Panc1 (cell line): Measurements from ENCODE around the gene HTRA3. TPM values are rescaled to one million over a fixed set of nuclear protein-coding genes. Genes with fewer than 3 reads are reported as not detected.

Experiments
- ATAC-seq: fragments of 200-7000 bp; cut with Tn5 transposase; 2 replicates; pipeline ENCODE4 v1.9.1; 2020; ENCODE audit warnings: mild to moderate bottlenecking, moderate library complexity
- BruUV-seq: library from RNA; stranded (reverse); fragments of 400-500 nt; replicated peaks from 2 replicates; lab custom pipeline; 2021; lab: Mats Ljungman, UMichigan
- CTCF ChIA-PET: fragments of 300-600 bp; sonication (Branson Sonifier 250); formaldehyde crosslinking; loops from one replicate; lab custom pipeline; 2022; ENCODE audit warnings: antibody characterized with exemption; lab: Charles Lee
- POLR2A ChIA-PET: fragments of 300-600 bp; sonication (Branson Sonifier 250); formaldehyde crosslinking; loops from one replicate; lab custom pipeline; 2022; ENCODE audit warnings: antibody characterized with exemption; lab: Charles Lee
- DNase-seq: peaks from one replicate; pipeline ENCODE4 v3.0.0-alpha.2; 2010; ENCODE audit warnings: low read depth, low spot score
- H3K27ac ChIP-seq: 2 replicates; pipeline ENCODE4 v1.5.1; 2011; ENCODE audit warnings: mild to moderate bottlenecking, low read length, inconsistent platforms
- H3K27me3 ChIP-seq: fragments of 200-500 bp; sonication (Bioruptor generic); 2 replicates; pipeline ENCODE4 v1.6.0; 2014; ENCODE audit warnings: low read length, inconsistent platforms; ENCODE audit not compliant: control insufficient read depth, insufficient read depth
- H3K36me3 ChIP-seq: fragments of 200-500 bp; sonication (Bioruptor generic); 2 replicates; pipeline ENCODE4 v1.5.1; 2014; ENCODE audit warnings: inconsistent platforms, mild to moderate bottlenecking, low read length, moderate library complexity; ENCODE audit not compliant: control insufficient read depth, insufficient read depth
- H3K4me1 ChIP-seq: 2 replicates; pipeline ENCODE4 v1.5.1; 2011; ENCODE audit warnings: inconsistent platforms, mild to moderate bottlenecking, low read length, moderate library complexity; ENCODE audit not compliant: control insufficient read depth, insufficient read depth
- H3K4me3 ChIP-seq, 2 experiments: 2 replicates each; pipeline ENCODE4 v1.5.1; 2011 to 2012; ENCODE audit warnings: low read depth in 2 of 2, low read length in 2 of 2, mild to moderate bottlenecking in 2 of 2, inconsistent platforms in 1 of 2, moderate library complexity in 1 of 2
- H3K9me3 ChIP-seq: fragments of 200-500 bp; sonication (Bioruptor generic); 2 replicates; pipeline ENCODE4 v1.5.1; 2014; ENCODE audit warnings: low read depth, mild to moderate bottlenecking, inconsistent platforms, low read length, moderate library complexity; ENCODE audit not compliant: control insufficient read depth, insufficient read depth
- POLR2AphosphoS5 ChIP-seq: IDR thresholded peaks from 2 replicates; pipeline ENCODE4 v1.6.1; 2012; ENCODE audit warnings: mild to moderate bottlenecking, low read depth, low read length, moderate library complexity
- SIN3A ChIP-seq: IDR thresholded peaks from 2 replicates; pipeline ENCODE4 v1.6.1; 2012; ENCODE audit warnings: low read depth, mild to moderate bottlenecking, low read length, moderate library complexity, borderline replicate concordance; ENCODE audit not compliant: insufficient read depth
- TCF7L2 ChIP-seq: IDR thresholded peaks from 2 replicates; pipeline ENCODE4 v1.6.1; 2011; ENCODE audit warnings: mild to moderate bottlenecking, low read depth, low read length, inconsistent platforms
- in situ Hi-C: cut with HindIII; loops from 2 replicates; pipeline ENCODE4 v1.10.0; 2016; ENCODE audit warnings: low sequenced_read_pairs, low pct_unique_long_range_greater_than_20kb
- intact Hi-C: fragments of 100-400 bp; cut with micrococcal nuclease; formaldehyde crosslinking; loops from one replicate; pipeline ENCODE4 v1.10.0; 2022; ENCODE audit not compliant: unreplicated experiment
- total RNA-seq: library from RNA; stranded (reverse); gene quantifications from one replicate; pipeline ENCODE4 v1.2.1, GENCODE V29; 2021; ENCODE audit not compliant: unreplicated experiment
- TF ChIP-seq, protein P1 (sequence below): fragments of 450-650 bp; IDR thresholded peaks from 2 replicates; pipeline ENCODE4 v1.5.1; 2017; ENCODE audit warnings: mild to moderate bottlenecking
- TF ChIP-seq, protein P2 (sequence below), 2 experiments: IDR thresholded peaks; 2 replicates each; pipeline ENCODE4 v1.6.1; 2011 to 2012; ENCODE audit warnings: low read depth in 2 of 2, control low read depth in 1 of 2, low read length in 1 of 2, mild to moderate bottlenecking in 1 of 2, moderate library complexity in 1 of 2; ENCODE audit not compliant: insufficient read depth in 1 of 2

The HTRA3 gene
- total RNA-seq, 1 experiment from 2014 or later, result 0.98 TPM

DNA sequence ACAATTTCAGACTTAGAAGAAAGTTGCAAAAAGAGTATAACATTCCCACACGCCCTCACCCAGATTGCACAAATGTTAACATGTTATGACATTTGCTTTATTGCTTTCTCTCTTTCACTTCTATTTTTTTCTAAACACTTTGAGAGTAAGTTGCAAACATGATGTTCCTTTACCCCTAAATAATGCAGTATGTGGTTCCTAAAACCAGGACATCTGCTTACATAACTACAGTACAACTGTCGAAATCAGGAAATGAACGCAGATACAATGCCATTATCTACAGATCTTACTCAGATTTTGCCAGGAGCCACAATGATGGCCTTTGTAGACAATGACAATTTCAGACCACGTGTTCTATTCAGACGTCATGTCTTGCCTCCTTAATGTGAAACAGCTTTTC is 48.1 kb upstream of the HTRA3 start:
- in situ Hi-C loops, result no loop called here
- no TSS peak for BruUV-seq
- DNase-seq (no peak), ATAC-seq (no peak)
- TF ChIP-seq SIN3A, result no peak
- TF ChIP-seq, protein P1, sequence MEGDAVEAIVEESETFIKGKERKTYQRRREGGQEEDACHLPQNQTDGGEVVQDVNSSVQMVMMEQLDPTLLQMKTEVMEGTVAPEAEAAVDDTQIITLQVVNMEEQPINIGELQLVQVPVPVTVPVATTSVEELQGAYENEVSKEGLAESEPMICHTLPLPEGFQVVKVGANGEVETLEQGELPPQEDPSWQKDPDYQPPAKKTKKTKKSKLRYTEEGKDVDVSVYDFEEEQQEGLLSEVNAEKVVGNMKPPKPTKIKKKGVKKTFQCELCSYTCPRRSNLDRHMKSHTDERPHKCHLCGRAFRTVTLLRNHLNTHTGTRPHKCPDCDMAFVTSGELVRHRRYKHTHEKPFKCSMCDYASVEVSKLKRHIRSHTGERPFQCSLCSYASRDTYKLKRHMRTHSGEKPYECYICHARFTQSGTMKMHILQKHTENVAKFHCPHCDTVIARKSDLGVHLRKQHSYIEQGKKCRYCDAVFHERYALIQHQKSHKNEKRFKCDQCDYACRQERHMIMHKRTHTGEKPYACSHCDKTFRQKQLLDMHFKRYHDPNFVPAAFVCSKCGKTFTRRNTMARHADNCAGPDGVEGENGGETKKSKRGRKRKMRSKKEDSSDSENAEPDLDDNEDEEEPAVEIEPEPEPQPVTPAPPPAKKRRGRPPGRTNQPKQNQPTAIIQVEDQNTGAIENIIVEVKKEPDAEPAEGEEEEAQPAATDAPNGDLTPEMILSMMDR, result no peak
- TF ChIP-seq, protein P2, sequence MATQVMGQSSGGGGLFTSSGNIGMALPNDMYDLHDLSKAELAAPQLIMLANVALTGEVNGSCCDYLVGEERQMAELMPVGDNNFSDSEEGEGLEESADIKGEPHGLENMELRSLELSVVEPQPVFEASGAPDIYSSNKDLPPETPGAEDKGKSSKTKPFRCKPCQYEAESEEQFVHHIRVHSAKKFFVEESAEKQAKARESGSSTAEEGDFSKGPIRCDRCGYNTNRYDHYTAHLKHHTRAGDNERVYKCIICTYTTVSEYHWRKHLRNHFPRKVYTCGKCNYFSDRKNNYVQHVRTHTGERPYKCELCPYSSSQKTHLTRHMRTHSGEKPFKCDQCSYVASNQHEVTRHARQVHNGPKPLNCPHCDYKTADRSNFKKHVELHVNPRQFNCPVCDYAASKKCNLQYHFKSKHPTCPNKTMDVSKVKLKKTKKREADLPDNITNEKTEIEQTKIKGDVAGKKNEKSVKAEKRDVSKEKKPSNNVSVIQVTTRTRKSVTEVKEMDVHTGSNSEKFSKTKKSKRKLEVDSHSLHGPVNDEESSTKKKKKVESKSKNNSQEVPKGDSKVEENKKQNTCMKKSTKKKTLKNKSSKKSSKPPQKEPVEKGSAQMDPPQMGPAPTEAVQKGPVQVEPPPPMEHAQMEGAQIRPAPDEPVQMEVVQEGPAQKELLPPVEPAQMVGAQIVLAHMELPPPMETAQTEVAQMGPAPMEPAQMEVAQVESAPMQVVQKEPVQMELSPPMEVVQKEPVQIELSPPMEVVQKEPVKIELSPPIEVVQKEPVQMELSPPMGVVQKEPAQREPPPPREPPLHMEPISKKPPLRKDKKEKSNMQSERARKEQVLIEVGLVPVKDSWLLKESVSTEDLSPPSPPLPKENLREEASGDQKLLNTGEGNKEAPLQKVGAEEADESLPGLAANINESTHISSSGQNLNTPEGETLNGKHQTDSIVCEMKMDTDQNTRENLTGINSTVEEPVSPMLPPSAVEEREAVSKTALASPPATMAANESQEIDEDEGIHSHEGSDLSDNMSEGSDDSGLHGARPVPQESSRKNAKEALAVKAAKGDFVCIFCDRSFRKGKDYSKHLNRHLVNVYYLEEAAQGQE (IDR thresholded peaks at IDR 0.05; ENCODE audit: insufficient read depth in 1 of 2, low read depth in 2 of 2, low read length in 1 of 2), result no peak
- no peak for TF ChIP-seq POLR2AphosphoS5
- TF ChIP-seq TCF7L2, result no peak
- intact Hi-C loops, result no loop called here
- Histone ChIP-seq H3K9me3 (no peaks in the 10 kb centered on the region), H3K36me3 (no peaks in the 10 kb centered on the region), H3K4me3 (no peak overlapping the region), H3K4me1 (no peaks in the 10 kb centered on the region; the same call in 1 of the 2 replicates), H3K27me3 (no peaks in the 10 kb centered on the region), H3K27ac (no peak overlapping the region)
- POLR2A ChIA-PET, result interaction anchor here (0.6 kb wide), 1 partner anchor 24 kb away, joined by 3 read pairs; no protein-coding TSS in a partner anchor
- CTCF ChIA-PET, result no interaction called here

DNA sequence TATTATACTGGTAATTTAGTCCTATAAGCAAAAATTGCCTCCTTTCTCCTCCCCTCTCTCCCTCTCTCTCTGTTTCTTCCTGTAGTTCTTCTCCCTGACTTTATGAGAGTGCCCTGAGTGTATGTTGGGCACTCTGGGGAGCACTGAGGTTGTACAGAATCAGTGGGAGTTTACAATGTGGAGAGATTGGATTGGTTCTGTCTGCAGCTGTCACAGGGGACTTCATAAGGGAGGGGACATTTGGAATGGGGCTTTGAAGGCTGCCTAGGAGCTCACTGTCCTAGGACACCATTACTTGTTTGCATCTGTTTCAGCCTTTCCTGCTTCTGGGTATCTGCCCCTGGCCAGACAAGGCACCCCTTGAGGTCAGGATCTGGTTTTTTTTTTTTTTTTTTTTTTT is 47.6 kb upstream of the HTRA3 start:
- Histone ChIP-seq H3K4me3 (no peak overlapping the region), H3K36me3 (no peaks in the 10 kb centered on the region), H3K9me3 (no peaks in the 10 kb centered on the region), H3K27ac (no peak overlapping the region), H3K4me1 (no peaks in the 10 kb centered on the region; the same call in 1 of the 2 replicates), H3K27me3 (no peaks in the 10 kb centered on the region)
- TF ChIP-seq TCF7L2 (no peak), SIN3A (no peak), POLR2AphosphoS5 (no peak)
- DNase-seq, result no peak
- no TSS peak for BruUV-seq
- ChIA-PET POLR2A (no interaction called here), CTCF (no interaction called here)
- in situ Hi-C loops (no loop called here), intact Hi-C loops (no loop called here)
- no peak for ATAC-seq

DNA sequence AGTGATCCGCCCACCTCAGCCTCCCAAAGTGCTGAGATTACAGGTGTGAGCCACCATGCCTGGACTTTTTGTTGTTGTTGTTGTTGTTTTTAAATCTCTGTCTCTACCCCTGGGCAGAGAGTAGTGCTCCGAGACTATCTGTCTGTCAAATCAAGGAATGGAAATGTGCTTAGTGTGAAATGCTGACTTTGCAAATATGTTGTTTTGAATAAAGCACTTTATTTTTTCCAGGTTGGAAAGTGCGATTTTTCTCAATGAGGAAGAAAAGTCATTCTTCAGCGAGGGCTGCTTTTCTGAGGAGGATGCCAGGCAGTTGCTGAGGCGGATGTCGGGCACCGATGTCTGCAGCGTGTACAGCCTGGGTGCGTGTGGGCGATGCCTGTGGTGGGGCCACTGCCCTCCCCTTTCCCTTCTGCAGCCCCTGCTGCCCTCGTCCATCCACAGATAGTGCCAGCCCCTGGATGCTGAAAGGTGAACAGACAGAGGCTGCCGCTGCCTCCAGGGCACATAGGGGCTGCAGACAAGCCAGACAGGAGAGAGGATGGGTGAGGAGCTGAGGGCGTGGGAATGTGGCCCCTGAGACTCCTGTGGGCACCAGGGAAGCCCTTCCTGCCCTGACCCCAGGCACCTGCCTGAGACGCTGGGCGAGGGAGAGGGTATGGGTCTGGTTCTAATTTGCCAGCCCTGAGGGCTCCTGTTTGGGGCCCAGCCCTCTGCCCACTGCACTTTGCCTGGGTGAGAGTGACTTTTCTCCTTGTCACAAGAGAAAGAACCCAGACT is 46.8 kb upstream of the HTRA3 start:
- H3K36me3 ChIP-seq, result no peaks in the 10 kb centered on the region

More for the DNA sequence above, 46.8 kb upstream of the HTRA3 start:
- ChIA-PET POLR2A (no interaction called here), CTCF (no interaction called here)
- ATAC-seq (no peak), DNase-seq (no peak)
- BruUV-seq, result no TSS peak
- no peaks in the 10 kb centered on the region for H3K27me3 ChIP-seq
- intact Hi-C loops (no loop called here), in situ Hi-C loops (no loop called here)
- H3K4me3 ChIP-seq, result no peak overlapping the region
- no peak for TF ChIP-seq SIN3A
- H3K4me1 ChIP-seq, result no peaks in the 10 kb centered on the region; the same call in 1 of the 2 replicates
- no peaks in the 10 kb centered on the region for H3K9me3 ChIP-seq
- no peak overlapping the region for H3K27ac ChIP-seq
